Keratinocyte (primary cell): Measurements from ENCODE around the gene PRKAR2B. TPM values are rescaled to one million over a fixed set of nuclear protein-coding genes. Genes with fewer than 3 reads are reported as not detected.

Experiments used
- DNase-seq: peaks from one replicate; pipeline ENCODE4 v3.0.0-alpha.2; 2011; ENCODE audit warnings: low read depth, missing footprints, low spot score
- FAIRE-seq: peaks from 2 replicates; lab custom pipeline; 2011; peaks lifted over from hg19 to GRCh38; lab: Jason Lieb, UNC
- H2AFZ ChIP-seq: 2 replicates; pipeline ENCODE4 v1.6.0; 2012; ENCODE audit warnings: low read length, control low read depth, inconsistent platforms; ENCODE audit not compliant: control insufficient read depth
- H3K27ac ChIP-seq: 2 replicates; pipeline ENCODE4 v1.5.1; 2011; ENCODE audit warnings: low read length; ENCODE audit not compliant: control insufficient read depth, insufficient read depth
- H3K27me3 ChIP-seq: 3 replicates; pipeline ENCODE4 v1.6.0; 2011; ENCODE audit warnings: low read length; ENCODE audit not compliant: control insufficient read depth, insufficient read depth; ENCODE audit errors: extremely low read depth
- H3K36me3 ChIP-seq, 2 experiments: 2 replicates in 1 of 2; 3 replicates in 1 of 2; pipeline ENCODE4 v1.5.1; 2011; ENCODE audit warnings: low read length in 2 of 2, mild to moderate bottlenecking in 1 of 2; ENCODE audit not compliant: control insufficient read depth in 2 of 2, insufficient read depth in 2 of 2; ENCODE audit errors: extremely low read depth in 1 of 2
- H3K4me1 ChIP-seq: 3 replicates; pipeline ENCODE4 v1.5.1; 2011; ENCODE audit warnings: low read length; ENCODE audit not compliant: control insufficient read depth, insufficient read depth; ENCODE audit errors: extremely low read depth
- H3K4me2 ChIP-seq: 3 replicates; pipeline ENCODE4 v1.6.0; 2011; ENCODE audit warnings: low read depth, low read length; ENCODE audit not compliant: control insufficient read depth, insufficient read depth; ENCODE audit errors: extremely low read depth
- H3K4me3 ChIP-seq, 3 experiments: fragments of 200-600 bp in 1 of 3; sonication (generic) in 1 of 3; 2 replicates in 2 of 3; 3 replicates in 1 of 3; pipeline ENCODE4 v1.5.1; 2011 to 2016; ENCODE audit warnings: low read length in 3 of 3, mild to moderate bottlenecking in 3 of 3, control low read depth in 2 of 3, inconsistent platforms in 1 of 3, low read depth in 1 of 3, mixed read lengths in 1 of 3, mixed run types in 1 of 3, moderate library complexity in 1 of 3; ENCODE audit not compliant: control insufficient read depth in 2 of 3, insufficient read depth in 2 of 3; ENCODE audit errors: extremely low read depth in 1 of 3
- H3K79me2 ChIP-seq: 2 replicates; pipeline ENCODE4 v1.6.0; 2012; ENCODE audit warnings: low read length; ENCODE audit not compliant: control insufficient read depth, insufficient read depth
- H3K9ac ChIP-seq: 3 replicates; pipeline ENCODE4 v1.6.0; 2011; ENCODE audit warnings: low read length; ENCODE audit not compliant: control insufficient read depth, insufficient read depth; ENCODE audit errors: extremely low read depth
- H3K9me1 ChIP-seq: 3 replicates; pipeline ENCODE4 v1.6.0; 2011; ENCODE audit warnings: low read length; ENCODE audit not compliant: control insufficient read depth, insufficient read depth; ENCODE audit errors: extremely low read depth
- H3K9me3 ChIP-seq: 2 replicates; pipeline ENCODE4 v1.5.1; 2012; ENCODE audit warnings: low read depth, low read length; ENCODE audit not compliant: control insufficient read depth
- H4K20me1 ChIP-seq: 3 replicates; pipeline ENCODE4 v1.6.0; 2011; ENCODE audit warnings: low read length; ENCODE audit not compliant: control insufficient read depth, insufficient read depth; ENCODE audit errors: extremely low read depth
- EZH2 ChIP-seq: IDR thresholded peaks from one replicate; pipeline ENCODE4 v1.6.1; 2012; ENCODE audit warnings: inconsistent platforms, mild to moderate bottlenecking, low read length, moderate library complexity
- dilution Hi-C: fragments of 300-500 bp; cut with MboI; formaldehyde crosslinking; loops from one replicate; pipeline ENCODE4 v1.7.0; 2020; ENCODE audit warnings: low sequenced_read_pairs; ENCODE audit not compliant: extremely low pct_ligation_motif_present
- polyA plus RNA-seq, 5 experiments: library from polyadenylated mRNA; depleted of rRNA in 3 of 5; stranded (reverse) in 3 of 5; stranded (forward) in 1 of 5; unstranded in 1 of 5; fragments of >200 nt; gene quantifications; 1 replicate in 1 of 5; 2 replicates in 3 of 5; 3 replicates in 1 of 5; pipeline versions ENCODE4 v1.2.1 to v1.2.3, GENCODE V29; 2011 to 2012; ENCODE audit warnings: missing spikeins in 2 of 5, low read depth in 1 of 5, low replicate concordance in 1 of 5
- TF ChIP-seq, protein P1 (sequence below), 3 experiments: IDR thresholded peaks in 1 of 3; conservative IDR thresholded peaks in 1 of 3; optimal IDR thresholded peaks in 1 of 3; 2 replicates in 2 of 3; 3 replicates in 1 of 3; pipeline versions ENCODE3 to v1.5.1; 2011; ENCODE audit warnings: low read length in 3 of 3, mild to moderate bottlenecking in 3 of 3, moderate library complexity in 2 of 3, control low read depth in 1 of 3, inconsistent platforms in 1 of 3; ENCODE audit not compliant: insufficient read depth in 2 of 3; ENCODE audit errors: extremely low read depth in 1 of 3

The PRKAR2B gene
- polyA plus RNA-seq, 1 donor (not counting 4 experiments of a cell fraction or from before 2014, with no cell fraction given) = 0.01 TPM

DNA sequence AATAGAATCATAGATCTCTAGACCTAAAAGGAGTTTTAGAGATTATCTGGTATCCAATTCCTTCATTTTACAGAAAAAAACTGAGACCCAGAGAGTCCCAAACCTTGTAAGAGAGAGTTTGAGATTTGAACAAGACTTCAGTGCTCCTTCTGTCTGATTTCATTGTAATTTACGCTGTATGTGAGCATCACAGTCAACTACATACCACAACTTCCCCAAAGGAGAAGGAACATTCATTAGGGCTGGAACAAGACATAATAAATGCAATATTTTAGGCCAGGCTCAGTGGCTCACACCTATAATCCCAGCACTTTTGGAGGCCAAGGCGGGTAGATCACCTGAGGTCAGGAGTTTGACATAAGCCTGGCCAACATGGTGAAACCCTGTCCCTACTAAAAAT lies 17.3 kb upstream of the PRKAR2B start:
- Histone ChIP-seq H3K27me3 (no peaks in the 10 kb centered on the region), H4K20me1 (no peaks in the 10 kb centered on the region), H3K36me3 (no peaks in the 10 kb centered on the region), H3K4me2 (no peak overlapping the region), H2AFZ (no peak overlapping the region), H3K4me1 (no peaks in the 10 kb centered on the region), H3K4me3 (no peak overlapping the region), H3K27ac (no peak overlapping the region), H3K9ac (no peak overlapping the region), H3K79me2 (no peaks in the 10 kb centered on the region), H3K9me1 (no peaks in the 10 kb centered on the region), H3K9me3 (no peaks in the 10 kb centered on the region)
- TF ChIP-seq, protein P1, sequence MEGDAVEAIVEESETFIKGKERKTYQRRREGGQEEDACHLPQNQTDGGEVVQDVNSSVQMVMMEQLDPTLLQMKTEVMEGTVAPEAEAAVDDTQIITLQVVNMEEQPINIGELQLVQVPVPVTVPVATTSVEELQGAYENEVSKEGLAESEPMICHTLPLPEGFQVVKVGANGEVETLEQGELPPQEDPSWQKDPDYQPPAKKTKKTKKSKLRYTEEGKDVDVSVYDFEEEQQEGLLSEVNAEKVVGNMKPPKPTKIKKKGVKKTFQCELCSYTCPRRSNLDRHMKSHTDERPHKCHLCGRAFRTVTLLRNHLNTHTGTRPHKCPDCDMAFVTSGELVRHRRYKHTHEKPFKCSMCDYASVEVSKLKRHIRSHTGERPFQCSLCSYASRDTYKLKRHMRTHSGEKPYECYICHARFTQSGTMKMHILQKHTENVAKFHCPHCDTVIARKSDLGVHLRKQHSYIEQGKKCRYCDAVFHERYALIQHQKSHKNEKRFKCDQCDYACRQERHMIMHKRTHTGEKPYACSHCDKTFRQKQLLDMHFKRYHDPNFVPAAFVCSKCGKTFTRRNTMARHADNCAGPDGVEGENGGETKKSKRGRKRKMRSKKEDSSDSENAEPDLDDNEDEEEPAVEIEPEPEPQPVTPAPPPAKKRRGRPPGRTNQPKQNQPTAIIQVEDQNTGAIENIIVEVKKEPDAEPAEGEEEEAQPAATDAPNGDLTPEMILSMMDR (optimal IDR thresholded peaks at IDR 0.05 in 1 of 3, IDR thresholded peaks at IDR 0.05 in 1 of 3, conservative IDR thresholded peaks at IDR 0.05 in 1 of 3; ENCODE audit: extremely low read depth in 1 of 3, insufficient read depth in 2 of 3, low read length in 3 of 3) = no peak
- dilution Hi-C loops = no loop called here
- FAIRE-seq (no peak), DNase-seq (no peak)

DNA sequence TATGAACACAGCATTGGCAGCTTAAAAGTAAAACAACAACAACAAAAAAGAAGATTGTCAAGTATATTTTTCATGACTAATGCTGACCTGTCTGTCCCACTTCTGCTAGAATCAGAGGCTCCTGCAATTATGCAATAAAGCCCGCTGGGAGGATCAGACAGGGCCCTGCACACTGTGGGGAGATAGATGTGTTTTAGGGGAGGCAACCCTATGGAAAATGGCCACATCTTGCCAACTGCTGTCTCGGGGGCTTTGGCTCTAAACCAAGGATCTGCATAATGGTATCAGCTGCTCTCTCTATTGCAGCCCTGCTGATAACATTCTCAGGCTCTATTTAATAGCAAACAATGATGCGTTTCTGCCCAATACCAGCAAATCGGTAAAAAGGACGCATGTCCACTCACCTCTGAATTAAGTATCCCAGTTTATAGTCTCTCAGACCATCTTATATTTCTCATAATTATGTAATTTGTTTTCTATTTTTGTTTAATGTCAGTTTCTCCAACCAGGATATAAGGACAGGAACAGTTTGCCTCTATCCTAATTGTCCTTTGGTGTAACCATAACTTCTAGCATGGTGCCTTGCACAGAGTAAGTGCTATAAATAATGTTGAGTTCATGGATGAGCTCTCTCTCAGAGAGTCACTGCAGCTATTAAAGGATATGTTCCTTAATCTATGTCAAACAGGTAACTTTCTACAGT lies 15.3 kb upstream of the PRKAR2B start:
- H3K27me3 ChIP-seq = no peaks in the 10 kb centered on the region
- no peaks in the 10 kb centered on the region for H3K36me3 ChIP-seq
- H3K79me2 ChIP-seq = no peaks in the 10 kb centered on the region
- no peak overlapping the region for H3K4me3 ChIP-seq
- no peak for TF ChIP-seq EZH2
- TF ChIP-seq, protein P1 (optimal IDR thresholded peaks at IDR 0.05 in 1 of 3, IDR thresholded peaks at IDR 0.05 in 1 of 3, conservative IDR thresholded peaks at IDR 0.05 in 1 of 3; ENCODE audit: extremely low read depth in 1 of 3, insufficient read depth in 2 of 3, low read length in 3 of 3) = no peak
- H3K9me1 ChIP-seq = no peaks in the 10 kb centered on the region
- no peak overlapping the region for H3K9ac ChIP-seq
- H3K27ac ChIP-seq = no peak overlapping the region
- no peak for DNase-seq
- no peaks in the 10 kb centered on the region for H4K20me1 ChIP-seq
- no peaks in the 10 kb centered on the region for H3K9me3 ChIP-seq
- FAIRE-seq = no peak
- dilution Hi-C loops = no loop called here
- H3K4me2 ChIP-seq = no peak overlapping the region
- H2AFZ ChIP-seq = no peak overlapping the region
- no peaks in the 10 kb centered on the region for H3K4me1 ChIP-seq
